HG03196 (cell line): ENCODE results near the gene FBXL4.
"Not testable (repeated sequence)": the region's sequence is repeated elsewhere in the genome, so short reads cannot be mapped to it uniquely, and the experiment has no call there.

Experiments used
- ATAC-seq: cut with Tn5 transposase; IDR thresholded peaks from one replicate; pipeline ENCODE4 v1.9.1; 2021; ENCODE audit not compliant: unreplicated experiment

The FBXL4 gene

GRCh38 chr6:98946266-98946878 is 1.4 kb downstream of the FBXL4 start:
- no peak for ATAC-seq

DNA sequence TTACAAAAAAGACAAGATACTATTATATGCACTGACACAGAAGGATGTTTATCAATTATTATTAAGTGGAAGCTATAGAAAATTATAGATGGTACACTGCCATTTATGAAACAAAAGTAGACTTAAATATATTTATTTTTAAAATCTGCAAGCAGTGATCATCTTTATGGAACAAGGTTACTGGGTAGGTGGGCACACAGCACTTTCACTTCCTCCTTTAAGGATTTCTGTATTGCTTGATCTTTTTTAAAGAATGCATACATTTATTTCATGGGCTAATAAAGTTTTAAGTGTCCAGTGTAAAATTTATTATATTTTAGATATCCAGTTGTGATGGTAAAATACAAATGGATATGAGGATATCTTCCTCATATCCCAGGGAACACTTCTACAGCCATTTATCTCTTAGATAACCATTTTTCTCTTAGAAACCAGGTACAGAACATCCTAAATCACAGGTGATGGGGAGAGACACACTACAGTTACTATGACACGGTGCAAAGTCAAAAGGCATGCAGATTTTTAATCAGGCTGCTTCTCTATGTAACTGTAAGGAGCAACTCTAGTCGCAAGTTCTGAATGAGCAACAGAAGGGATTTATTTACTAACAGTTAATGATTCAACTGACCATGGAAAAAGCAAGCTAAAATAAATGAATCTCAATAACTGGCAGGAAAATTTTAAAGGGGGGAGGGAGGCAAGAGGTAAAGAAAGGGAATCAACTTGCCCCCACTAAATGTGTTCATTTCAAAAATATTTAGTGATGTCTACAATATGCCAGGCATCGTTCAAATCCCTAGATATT is 2.2 kb downstream of the FBXL4 start:
- no peak for ATAC-seq

DNA sequence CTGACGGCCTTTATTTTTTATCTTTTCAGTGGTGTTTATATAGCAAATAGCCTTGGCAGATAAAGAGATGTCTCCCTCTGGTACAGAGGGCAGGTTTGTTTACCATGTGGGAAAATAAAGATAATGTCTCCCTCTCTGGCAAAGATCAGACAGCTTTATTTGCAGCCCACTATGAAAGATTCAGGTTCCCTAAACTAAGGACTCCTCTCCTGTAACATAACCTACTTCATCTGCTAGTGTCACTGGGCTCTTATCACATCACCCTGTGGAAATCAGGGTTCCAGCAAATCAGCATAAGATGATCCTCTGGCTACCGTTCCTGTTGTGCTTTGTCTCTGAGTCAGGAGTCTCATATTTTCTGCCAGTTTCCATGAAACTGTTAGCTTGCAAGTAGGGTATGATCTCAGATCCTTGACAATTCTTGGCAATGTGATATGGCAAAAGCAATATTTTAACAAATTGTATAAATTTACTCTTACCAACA is 3.1 kb downstream of the FBXL4 start:
- ATAC-seq = no peak

- ATAC-seq = no peak
Measured at GRCh38 chr6:98944168-98944567, 3.6 kb downstream of the FBXL4 start.

DNA sequence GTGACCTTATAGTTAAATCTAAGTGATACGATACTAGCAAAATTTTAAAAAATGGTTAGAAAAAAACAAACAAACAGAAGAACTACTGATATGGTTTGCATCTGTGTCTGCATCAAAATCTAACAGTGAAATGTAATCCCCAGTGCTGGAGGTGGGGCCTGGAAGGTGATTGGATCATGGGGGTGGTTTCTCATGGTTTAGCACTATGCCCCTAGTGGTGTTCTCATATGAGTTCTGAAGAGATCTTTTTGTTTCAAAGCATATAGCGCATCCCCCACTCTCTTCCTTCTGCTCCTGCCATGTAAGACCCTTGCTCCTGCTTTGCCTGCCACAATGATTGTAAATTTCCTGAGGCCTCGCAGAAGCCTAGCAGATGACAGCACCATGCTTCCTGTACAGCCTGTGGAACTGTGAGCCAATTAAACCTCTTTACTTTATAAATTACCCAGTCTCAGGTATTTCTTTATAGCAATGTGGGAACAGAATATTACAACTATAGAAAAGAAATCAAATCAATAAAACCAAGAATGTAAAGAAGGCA is 5.4 kb downstream of the FBXL4 start:
- ATAC-seq = no peak

DNA sequence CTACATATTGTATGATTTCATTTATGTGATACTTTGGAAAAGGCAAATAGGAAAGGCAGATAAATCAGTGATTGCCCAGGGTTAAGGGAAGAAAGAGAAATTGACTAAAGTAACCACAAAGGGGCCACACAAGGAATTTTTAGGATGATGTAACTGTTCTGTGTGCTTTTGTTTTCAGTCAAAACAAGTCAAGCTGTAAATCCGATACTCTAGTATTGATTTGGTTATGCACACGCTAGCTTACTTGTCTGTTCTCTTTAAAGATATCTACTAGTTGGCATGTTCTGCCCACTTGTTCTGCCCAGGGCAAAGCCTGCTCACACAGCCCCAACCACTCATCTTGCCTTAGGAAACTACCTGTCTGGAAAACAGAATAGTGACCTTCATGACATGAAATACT is 6.4 kb downstream of the FBXL4 start:
- no peak for ATAC-seq

DNA sequence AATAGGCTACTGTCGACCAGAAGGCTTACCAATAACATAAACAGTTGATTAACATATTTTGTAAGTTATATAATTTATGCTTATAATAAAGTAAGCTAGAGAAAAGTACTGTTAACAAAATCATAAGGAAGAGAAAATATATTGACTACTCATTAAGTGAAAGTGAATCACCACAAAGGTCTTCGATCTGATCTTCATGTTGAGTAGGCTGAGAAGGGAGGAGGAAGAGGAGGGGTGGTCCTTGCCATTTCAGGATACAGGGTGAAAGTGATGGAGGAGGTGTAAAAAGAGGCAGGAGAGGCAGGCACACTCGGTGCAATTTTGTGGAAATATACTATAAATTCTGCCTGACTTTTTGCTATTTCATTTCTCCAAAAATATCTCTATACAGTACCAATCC is 10.4 kb downstream of the FBXL4 start:
- ATAC-seq = no peak

GRCh38 chr6:98932381-98932780 is 15.4 kb downstream of the FBXL4 start:
- no peak for ATAC-seq

GRCh38 chr6:98931696-98932095 is 16.1 kb downstream of the FBXL4 start:
- no peak for ATAC-seq

DNA sequence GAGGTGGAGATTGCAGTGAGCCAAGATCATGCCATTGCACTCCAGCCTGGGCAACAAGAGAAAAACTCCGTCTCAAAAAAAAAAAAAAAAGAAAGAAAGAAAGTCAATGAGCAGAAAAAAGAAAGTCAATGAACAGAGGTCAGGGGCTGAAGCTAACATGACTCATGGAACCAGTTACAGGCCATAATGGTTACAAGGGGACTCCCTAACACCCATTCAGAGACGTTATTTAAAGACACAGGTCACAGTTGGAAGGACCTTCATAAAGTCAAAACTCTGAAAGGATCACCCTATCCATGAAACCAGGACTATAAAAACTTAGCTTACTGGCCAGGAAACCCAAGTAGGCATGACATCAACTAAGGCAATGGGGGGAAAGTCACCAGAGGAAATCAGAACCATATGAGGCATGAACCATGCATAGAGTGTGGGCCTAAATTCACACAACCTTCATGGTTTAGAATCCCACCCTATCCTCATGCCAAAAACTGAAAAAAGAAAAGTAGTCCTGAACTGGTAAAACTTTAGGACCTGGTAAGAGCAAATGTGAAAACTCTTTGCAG is 18.2 kb downstream of the FBXL4 start:
- ATAC-seq = no peak

GRCh38 chr6:98928688-98929087 is 19.1 kb downstream of the FBXL4 start:
- ATAC-seq = no peak

DNA sequence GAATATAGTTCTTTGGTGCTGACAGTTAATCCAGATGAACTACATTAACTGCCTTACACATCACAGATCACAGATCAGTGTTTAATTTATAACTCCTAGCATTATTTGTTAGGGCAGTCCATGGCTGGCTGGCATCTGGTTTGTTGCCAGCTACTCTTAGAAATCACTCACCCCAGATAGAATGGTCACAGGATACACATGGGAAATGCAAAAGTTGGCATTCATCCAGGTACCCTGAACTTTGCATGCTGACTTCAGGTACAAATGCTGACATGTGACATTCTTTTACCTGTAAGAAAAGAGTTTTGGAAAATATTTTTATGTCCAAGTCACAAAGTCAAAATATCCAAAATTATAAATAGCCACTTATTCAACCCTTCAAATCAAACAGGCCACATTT is 20.2 kb downstream of the FBXL4 start:
- no peak for ATAC-seq

GRCh38 chr6:98925831-98926230 is 21.9 kb downstream of the FBXL4 start:
- no peak for ATAC-seq

- no peak for ATAC-seq
Measured at GRCh38 chr6:98924647-98925046, 23.1 kb downstream of the FBXL4 start.

DNA sequence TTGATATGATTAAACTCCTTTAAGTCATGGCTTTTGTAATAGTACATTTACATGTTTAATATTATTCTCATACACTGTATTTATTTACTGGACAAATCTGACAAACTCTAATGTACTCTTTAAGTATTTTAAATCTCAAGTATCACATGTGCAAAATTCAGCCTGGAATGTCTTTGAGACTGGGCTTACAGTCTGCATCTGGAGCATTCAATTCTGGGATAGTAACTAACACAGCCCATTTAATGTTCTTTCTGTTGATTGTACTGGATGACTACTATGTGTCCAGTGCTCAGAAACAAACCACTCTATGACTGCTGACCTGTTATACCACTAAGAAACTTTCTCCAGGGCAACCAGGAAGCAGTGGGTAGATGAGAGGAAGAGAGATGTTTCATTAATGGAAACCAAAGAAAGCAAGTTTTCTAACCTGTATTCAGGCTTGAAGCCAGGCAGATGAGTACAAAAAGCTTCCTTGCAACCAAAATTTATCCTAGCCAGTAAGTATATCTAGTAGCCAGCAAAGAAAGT is 26.8 kb downstream of the FBXL4 start:
- ATAC-seq = peak; percentile 78

- not testable (repeated sequence) for ATAC-seq
Measured at GRCh38 chr6:98910946-98911345, 36.8 kb downstream of the FBXL4 start.

DNA sequence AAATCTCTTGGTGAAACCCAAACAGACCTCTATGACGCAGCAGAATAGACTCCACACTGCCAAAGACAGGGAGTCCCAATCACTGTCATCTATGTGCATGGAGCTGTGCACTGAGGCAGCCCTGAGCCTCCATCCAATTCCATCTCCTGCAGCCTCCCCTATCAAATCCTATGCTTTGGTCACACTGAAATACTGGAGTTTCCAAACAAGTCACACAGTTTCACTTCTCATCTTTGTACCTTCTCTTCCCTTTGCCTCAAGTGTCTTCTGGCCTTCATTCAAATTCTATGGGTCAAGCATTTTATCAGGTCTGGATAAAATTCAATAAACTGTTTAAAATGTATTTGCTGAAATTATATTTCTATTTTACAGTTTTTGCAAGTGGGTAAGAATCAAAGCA is 38.5 kb downstream of the FBXL4 start:
- ATAC-seq = no peak

GRCh38 chr6:98906342-98906741 is 41.4 kb downstream of the FBXL4 start:
- ATAC-seq = not testable (repeated sequence)

- no peak for ATAC-seq
Measured at GRCh38 chr6:98905759-98906158, 42.0 kb downstream of the FBXL4 start.

- ATAC-seq = no peak
Measured at GRCh38 chr6:98904096-98904495, 43.6 kb downstream of the FBXL4 start.

DNA sequence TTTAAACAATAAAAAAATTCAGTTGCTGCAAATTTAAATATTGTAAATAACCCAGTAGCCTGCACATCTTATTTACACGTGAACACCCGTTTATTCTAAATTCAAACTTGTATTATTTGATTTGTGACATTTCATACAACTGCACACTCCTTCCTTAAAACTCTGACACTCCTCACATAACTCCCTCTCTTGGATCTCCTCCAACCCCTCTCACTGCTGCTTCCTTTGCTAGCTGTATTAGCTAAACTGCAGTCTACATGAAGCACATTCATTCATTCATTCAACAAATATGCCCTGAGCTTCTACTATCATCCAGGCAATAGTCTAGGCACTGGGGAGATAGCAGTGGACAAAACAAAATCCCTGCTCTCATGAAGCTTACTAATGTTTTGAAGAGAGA is 47.0 kb downstream of the FBXL4 start:
- ATAC-seq = no peak

- ATAC-seq = no peak
Measured at GRCh38 chr6:98894810-98895209, 52.9 kb downstream of the FBXL4 start.
